GM11168 (cell line): ENCODE data around the gene PSMD1.
"Not testable (repeated sequence)": the region's sequence is repeated elsewhere in the genome, so short reads cannot be mapped to it uniquely, and the experiment has no call there.

Experiments used
- in situ Hi-C: fragments of 300-500 bp; cut with MboI; formaldehyde crosslinking; loops from one replicate; pipeline ENCODE4 v1.12.0; 2022; ENCODE audit warnings: low sequenced_read_pairs; ENCODE audit not compliant: unreplicated experiment

The PSMD1 gene

GRCh38 chr2:231138699-231139098 is 82.0 kb downstream of the PSMD1 start:
- in situ Hi-C loops: no loop called here

GRCh38 chr2:231139796-231140195 is 83.1 kb downstream of the PSMD1 start:
- in situ Hi-C loops: no loop called here

- in situ Hi-C loops: not testable (repeated sequence)
These were observed 84.1 kb downstream of the PSMD1 start for GRCh38 chr2:231140808-231141207.

DNA sequence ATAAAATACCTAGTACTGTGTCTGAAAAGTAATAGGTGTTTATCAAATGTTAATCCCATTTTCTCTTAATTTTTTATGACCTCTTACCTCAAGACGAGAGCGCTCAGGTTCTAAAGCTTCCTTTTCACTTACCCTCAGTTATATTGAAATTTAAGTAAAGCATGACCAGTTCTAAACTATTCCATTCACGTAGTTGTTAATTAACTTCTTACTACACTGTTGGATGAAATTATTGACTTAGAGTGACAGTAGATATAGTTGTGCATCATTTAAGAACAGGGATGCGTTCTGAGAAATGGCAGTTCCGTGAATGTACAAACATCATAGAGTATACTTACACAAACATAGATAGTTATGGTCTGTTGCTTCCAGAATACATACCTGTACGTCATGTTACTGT is 88.2 kb downstream of the PSMD1 start:
- in situ Hi-C loops: no loop called here

DNA sequence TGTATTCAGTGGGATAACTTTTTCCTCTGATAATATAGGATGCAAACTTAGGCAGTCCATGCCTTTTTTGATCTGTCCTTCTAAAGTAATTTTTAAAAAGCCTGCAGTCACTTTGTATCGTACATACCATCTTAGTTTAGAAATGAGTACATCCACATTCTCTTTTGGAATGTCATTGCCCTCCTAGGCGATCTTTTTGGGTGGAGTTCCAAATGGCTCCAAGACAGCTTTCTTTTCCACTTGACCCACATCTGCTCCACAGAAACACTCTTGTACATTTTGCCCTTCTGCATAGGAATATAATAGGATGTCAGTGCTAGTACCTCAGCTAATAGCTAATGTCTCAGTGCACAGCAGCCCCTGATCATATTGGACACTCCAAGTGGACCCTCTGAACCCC is 90.0 kb downstream of the PSMD1 start:
- in situ Hi-C loops: no loop called here

- in situ Hi-C loops: no loop called here
These were observed 96.3 kb downstream of the PSMD1 start for GRCh38 chr2:231152800-231153557.

DNA sequence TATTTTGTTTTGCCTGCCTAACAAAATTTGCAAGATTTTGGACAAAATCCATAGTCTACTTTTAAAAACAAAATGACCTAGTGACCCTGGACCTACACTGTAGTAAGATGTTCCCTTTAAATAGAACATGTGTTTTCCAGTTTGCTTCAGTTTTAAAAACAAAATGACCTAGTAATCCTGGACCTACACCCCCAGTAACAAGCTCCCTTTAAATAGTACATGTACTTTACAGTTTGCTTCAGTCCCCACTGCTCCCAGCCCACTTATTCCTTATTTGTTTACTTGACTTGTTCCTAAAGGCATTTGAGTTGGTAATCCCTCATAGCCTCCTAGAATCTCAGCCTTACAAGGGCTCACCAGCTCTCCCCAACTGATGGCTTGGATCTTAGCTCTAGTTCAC is 102.6 kb downstream of the PSMD1 start:
- in situ Hi-C loops: no loop called here

- in situ Hi-C loops: no loop called here
These were observed 104.0 kb downstream of the PSMD1 start for GRCh38 chr2:231160701-231161100.

- in situ Hi-C loops: no loop called here
These were observed 104.7 kb downstream of the PSMD1 start for GRCh38 chr2:231161252-231161839.

DNA sequence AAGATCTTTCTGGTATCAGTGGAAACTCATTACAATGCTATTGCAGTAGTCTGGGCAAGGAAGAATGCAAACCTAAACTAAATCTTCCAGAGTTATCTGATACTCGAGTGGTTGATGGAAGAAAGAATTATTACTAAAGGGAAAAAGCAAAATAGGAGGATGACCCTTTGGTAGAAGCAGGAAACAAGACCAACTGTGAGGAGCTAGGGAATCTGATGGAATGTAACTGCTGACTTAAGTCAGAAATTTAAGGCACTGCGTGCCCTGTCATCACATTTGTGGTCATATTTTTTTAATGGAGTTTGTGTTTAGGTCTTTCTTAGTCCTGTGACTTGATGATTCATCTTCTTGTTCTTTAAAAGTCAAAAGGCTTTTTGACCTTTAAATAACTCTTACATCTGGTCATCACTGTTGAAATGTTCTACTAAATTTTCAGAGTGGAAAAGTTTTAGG is 105.2 kb downstream of the PSMD1 start:
- in situ Hi-C loops: no loop called here

- in situ Hi-C loops: no loop called here
These were observed 106.3 kb downstream of the PSMD1 start for GRCh38 chr2:231163011-231163410.

- in situ Hi-C loops: no loop called here
These were observed 106.9 kb downstream of the PSMD1 start for GRCh38 chr2:231163414-231164095.

GRCh38 chr2:231167745-231168459 is 111.2 kb downstream of the PSMD1 start:
- in situ Hi-C loops: no loop called here

DNA sequence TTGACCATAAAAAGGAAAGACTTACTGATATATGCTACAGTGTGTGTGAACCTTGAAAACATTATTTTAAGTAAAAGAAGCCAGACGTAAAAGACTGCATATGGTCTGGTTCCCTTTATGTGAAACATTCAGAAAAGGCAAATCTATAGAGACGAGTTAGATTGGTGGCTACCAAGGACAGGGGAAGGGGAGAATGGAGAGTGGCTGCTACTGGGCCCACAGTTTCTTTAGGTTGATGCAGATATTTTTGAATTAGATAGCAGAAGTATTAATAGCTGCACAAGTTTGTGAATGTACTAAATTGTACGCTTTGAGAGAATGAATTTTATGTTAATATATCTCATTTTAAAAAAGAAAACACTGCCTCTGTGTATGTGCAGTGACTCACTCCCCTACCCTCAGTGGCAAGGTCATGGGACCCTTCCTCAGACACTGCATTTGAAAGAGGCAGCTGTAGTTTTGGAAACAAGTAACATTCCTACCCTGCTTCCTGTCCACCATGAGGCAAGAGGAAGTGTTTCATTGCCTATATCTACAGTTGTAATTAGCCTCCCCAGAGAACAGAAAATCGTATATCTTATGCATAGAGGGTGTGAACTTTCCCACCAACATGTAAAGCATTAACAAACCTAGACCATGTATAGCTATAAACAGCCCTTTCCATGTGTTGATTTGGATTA is 111.9 kb downstream of the PSMD1 start:
- in situ Hi-C loops: no loop called here

- in situ Hi-C loops: no loop called here
These were observed 112.8 kb downstream of the PSMD1 start for GRCh38 chr2:231169488-231169887.

GRCh38 chr2:231170055-231170454 is 113.4 kb downstream of the PSMD1 start:
- in situ Hi-C loops: no loop called here

DNA sequence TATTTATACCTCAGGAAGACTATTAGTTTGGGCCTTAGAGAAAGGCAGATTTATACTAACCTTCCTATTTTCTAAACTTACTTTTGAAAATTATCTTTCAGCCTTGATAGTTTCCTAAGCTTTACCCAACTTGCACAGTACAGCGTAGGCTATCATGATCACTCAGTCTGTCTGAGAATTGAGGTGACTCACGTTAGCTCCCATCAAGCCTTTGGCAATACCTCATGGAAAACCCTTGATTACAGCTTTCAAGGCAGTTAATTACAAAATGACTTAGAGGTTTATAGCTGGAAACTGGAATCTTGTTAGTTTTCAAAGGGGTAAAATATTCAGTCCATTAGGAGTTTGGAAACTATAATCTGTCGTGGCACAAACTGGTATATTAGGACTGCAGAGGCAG is 115.4 kb downstream of the PSMD1 start:
- in situ Hi-C loops: no loop called here

DNA sequence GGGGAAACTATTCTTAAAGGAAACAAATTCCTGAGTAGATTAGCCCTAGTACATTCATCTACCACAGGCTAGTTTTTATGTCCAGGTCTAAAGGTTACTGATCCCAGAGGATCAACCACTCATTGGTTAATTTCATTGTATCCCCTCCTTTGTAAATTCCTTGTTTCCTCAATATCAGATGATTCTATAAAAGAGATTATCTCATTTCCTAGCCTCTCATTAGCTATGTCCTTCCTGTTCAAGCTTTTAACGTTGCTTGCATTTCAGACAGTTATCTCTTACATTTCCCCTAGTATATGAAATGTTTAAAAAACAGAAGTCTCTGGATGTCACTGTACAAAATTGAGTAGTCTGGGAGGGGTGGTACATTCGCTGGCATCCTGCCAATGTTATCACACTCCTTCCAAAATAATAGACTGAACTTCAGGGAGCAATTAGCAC is 117.6 kb downstream of the PSMD1 start:
- in situ Hi-C loops: no loop called here

DNA sequence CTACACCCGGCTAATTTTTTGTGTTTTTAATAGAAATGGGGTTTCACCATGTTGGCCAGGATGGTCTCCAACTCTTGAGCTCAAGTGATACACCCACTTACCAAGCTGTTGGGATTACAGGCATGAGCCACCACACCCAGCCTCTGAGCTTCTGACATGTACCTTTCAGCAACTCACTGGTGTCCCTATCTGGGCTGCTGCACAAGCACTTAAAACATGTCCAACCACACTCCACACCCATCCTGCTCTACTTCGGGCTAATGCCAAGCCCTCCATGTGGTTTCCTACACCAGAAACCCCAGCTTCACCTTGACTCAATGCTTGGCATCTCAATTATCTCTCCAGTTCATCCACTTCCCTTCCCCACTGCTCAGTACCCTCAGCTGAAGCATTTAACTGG is 119.4 kb downstream of the PSMD1 start:
- in situ Hi-C loops: no loop called here
